ENCODE measurements around the gene UBN1.
"Not testable (repeated sequence)": the region's sequence is repeated elsewhere in the genome, so short reads cannot be mapped to it uniquely, and the experiment has no call there.

Gene UBN1

GRCh38 chr16:4883501-4883900, 36.2 kb downstream of the UBN1 start:
- no peak for DNase-seq (ENCODE audit: low read depth in 1 of 2, low spot score in 1 of 2)

DNA sequence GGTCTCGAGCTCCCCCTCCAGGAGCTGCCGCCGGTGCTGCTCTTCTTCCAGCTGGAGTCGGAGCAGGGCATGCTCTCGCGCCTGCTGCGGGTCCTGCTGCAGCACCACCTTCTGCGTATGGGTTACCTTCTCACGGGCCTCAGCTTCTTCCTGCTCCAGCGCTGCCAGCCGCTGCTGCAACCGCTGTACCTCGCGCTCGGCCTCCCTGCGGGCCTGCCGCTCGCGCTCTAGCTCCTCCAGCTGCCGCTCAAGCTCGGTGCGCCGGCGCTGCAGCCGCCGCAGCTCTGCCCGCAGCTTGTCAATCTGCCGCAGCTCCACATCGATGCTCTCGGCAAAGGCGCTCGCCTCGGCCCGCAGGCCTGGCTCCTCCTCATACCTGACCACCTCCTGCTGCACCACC, 36.9 kb downstream of the UBN1 start:
- DNase-seq (ENCODE audit: low read depth in 1 of 2, low spot score in 1 of 2), result no peak

DNA sequence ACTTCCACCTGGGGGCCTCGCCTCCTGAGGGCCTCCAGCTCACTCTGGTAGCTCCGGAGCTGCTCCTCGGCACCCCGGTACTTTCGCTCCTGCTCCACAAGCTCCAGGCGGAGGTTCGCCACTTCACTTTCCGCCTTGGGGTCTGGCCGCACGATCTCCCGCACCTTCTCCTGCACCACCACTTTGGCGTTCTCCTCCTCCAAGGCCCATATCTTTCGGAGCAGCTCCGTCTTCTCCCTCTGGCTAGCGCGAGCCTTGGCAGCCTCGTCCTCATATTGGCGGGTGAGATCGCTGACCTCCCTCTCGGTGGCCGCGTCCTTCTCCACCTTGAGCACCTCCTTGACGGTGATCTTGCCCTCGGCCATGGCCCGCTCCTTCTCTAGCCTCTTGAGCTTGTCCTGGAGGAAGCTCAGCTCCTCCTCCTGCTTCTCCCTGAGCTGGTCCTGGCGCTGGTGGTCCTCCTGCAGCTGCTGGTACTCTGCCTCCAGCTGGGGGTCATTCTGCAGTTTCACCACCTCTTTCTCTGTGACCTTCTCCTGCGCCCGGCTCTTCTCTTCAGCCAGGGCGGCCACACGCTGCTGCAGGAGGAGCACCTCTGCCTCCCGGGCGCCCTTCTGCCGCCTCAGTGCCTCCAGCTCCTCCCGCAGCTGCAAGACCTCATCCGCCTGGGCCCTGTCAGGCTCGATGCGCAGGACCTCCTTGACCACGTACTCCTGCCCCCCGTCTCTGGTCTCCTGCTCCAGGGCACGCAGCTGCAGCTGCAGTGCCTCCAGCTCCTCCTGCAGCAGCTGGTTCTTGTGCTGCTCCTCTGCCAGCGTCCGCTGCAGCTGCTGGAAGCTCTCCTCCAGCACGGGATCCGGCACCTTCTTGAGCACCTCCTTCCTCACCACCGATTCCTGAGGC, 37.9 kb downstream of the UBN1 start:
- DNase-seq (ENCODE audit: low read depth in 1 of 2, low spot score in 1 of 2), result no peak

GRCh38 chr16:4886151-4886550, 38.9 kb downstream of the UBN1 start:
- no peak for DNase-seq (ENCODE audit: low read depth in 1 of 2, low spot score in 1 of 2)

- DNase-seq (ENCODE audit: low read depth in 1 of 2, low spot score in 1 of 2), result no peak
These were observed 41.3 kb downstream of the UBN1 start for GRCh38 chr16:4888428-4889135.

DNA sequence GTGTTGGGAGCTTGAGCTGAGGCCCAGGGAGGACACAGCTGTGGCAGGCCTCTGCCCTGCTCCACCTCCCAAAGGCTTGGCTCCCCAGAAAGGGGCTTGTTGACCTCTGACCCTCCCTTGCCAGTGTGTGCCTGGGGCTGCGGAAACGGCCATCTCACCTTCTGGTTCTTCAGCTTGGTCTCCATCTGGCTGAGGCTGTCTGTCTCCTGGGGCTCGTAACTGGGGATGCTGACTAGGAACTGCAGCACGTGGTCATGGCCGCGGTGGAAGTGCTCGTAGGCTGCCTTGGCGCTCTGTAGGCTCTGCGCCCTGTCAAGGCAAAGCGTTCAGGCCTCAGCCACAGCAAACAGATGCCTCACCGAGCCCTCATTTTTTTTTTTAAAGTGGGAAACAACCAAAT, 42.7 kb downstream of the UBN1 start:
- no peak for DNase-seq (ENCODE audit: low read depth in 1 of 2, low spot score in 1 of 2)

DNA sequence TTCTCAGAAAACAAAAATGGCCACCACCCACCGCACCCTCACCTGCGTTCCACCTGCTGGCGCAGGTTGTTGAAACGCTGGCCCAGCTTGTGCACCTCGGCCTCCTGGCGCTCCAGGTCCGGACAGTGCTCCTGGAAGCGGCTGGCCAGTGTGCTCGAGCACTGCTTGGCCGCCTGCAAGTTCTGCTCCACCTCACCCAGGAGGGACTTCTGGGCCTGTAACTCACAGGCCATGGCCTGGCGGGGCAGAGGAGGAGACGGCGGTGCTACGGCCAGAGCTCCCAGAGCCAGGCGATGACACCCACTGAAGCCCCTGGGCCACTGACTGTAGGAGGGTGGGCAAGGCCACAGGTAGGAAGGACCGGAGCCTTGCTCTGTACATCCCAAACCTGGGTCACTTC, 43.4 kb downstream of the UBN1 start:
- no peak for DNase-seq (ENCODE audit: low read depth in 1 of 2, low spot score in 1 of 2)

GRCh38 chr16:4891097-4891885, 44.0 kb downstream of the UBN1 start:
- no peak for DNase-seq (ENCODE audit: low read depth in 1 of 2, low spot score in 1 of 2)

DNA sequence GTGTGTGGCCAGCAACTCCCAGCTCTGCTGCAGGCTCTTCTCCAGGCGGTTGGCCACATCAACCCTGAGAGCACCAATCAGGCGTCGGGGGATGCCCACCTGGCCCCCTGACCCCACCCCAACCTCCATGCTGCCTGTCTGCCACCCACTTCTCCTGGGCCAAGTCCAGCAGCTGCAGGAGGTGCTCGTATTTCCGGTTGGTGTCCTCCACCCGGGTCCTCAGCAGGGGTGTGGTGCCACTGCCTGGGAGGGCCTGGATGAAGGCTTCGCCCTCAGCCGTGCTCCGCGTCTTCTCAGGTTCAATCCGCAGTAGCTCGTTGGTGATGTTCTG, 44.6 kb downstream of the UBN1 start:
- no peak for DNase-seq (ENCODE audit: low read depth in 1 of 2, low spot score in 1 of 2)

DNA sequence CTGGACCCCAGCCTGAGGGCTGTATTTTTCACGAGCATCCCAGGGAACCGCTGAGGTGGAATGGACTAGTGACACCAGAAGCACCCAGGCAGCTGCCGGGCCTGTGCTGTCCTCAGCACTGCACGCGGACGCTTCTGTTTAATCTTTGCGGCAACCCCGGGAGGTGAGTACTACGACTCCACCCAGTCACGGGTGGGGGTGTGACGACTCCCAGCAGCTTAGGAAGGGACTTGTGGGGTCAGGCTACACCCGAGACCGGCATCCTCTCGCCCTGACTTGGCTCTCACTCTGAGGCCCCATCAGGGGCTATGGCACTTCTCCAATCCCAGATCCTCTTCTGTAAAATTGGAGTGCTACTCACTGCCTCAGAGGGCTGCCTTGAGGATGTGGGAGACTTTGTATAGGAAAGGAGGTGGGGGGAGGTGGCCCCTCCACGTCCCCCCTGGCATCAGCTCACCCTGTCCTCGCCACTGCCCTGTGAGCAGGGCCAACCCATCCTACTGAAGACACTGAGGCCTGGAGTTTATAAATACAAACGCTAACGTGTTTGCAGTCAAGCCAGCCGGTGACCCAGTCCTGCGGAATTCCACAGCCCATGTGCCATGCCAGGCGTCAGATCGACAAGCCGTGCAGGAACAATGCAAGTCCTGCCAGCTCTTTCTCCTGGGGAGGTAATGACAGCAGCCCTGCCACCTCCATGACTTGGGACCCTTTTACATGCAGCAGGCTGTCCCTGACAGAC, 45.3 kb downstream of the UBN1 start:
- no peak for DNase-seq (ENCODE audit: low read depth in 1 of 2, low spot score in 1 of 2)

DNA sequence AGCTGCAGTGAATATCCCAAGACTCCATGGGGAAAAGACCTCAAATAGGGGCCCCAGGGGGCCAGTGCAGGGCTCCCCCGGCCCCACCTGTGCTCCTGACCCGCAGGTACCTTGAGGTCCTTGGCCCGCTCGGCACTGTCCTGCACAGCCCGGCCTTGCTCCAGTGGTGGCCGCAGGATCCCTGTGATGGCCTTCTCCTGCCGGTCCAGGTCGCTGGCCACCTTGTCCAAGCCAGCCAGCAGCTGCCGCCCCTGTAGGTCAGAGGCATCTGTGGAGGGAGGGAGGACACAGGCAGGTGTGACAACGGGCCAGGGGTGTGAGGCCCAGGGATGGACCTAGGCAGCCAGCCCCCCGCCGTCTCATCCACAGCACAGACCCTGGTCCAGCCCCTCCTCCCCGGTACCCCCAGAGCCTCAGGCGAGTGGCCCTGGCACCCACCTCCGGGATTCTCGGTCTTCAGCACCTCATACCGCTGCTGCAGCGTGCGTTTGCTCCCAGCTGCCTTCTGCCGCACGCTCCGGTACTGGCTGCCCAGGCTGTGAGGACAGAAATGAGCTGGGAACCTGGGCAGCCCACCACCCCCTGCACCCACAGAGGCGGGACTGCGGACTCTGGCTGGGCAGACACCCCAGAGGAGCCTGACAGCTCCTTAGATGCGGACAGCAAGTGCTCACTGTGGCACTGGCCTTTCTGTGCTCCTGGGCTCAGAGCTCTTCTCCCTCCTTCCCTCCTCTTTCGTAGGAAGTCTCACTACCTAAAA, 46.0 kb downstream of the UBN1 start:
- DNase-seq (ENCODE audit: low read depth in 1 of 2, low spot score in 1 of 2), result no peak

GRCh38 chr16:4894276-4895150, 47.2 kb downstream of the UBN1 start:
- no peak for DNase-seq (ENCODE audit: low read depth in 1 of 2, low spot score in 1 of 2)

DNA sequence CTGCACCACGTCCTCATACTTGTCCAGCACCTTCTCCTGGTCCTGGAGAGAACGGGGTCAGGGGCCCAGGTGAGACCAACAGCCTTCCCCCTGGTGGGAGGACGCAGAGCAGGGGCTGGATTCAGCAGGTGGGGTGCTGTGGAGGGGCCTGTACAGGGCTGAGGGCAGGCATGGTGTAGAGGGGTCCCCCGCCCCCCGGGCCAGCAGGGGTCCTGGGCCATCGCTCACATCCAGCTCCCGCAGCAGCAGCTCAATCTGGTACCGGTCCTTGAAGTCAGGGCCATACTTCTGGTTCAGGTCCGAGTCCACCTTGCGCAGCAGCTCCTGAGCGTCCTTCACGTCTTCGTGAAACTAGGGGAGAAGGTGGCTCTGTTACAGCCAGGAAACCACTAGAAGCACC, 48.1 kb downstream of the UBN1 start:
- DNase-seq (ENCODE audit: low read depth in 1 of 2, low spot score in 1 of 2), result no peak

DNA sequence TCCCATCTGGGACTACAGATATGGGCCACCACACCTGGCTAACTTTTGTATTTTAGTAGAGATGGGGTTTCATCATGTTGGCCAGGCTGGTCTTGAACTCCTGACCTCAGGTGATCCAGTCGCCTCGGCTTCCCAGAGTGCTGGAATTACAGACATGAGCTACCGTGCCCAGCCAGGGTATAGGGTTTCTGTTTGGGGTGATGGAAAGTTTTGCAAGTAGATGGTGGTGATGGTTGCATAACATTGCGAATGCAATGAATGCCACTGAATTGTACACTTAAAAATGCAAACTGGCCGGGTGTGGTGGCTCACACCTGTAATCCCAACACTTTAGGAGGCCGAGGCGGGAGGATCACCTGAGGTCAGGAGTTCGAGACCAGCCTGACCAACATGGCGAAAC, 49.5 kb downstream of the UBN1 start:
- DNase-seq (ENCODE audit: low read depth in 1 of 2, low spot score in 1 of 2), result not testable (repeated sequence)

GRCh38 chr16:4897328-4897727, 50.0 kb downstream of the UBN1 start:
- no peak for DNase-seq (ENCODE audit: low read depth in 1 of 2, low spot score in 1 of 2)

- no peak for DNase-seq (ENCODE audit: low read depth in 1 of 2, low spot score in 1 of 2)
These were observed 51.7 kb downstream of the UBN1 start for GRCh38 chr16:4898811-4899473.

DNA sequence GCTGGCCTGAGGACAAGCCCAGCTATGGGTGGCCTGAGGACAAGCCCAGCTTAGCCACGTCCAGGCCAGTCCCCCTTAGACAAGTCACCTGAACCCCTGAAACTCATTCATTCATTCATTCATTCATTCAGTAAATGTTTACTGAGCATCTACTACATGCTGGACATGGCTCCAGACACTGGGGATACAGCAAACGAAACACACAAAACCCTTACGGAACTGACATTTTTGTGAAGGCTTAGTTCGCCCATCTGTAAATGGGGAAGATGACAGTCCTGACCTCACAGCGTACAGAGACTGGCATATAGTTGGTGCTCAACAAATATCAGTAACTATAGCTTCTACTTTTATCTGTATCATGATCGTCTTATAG, 52.2 kb downstream of the UBN1 start:
- DNase-seq (ENCODE audit: low read depth in 1 of 2, low spot score in 1 of 2), result no peak

- no peak for DNase-seq (ENCODE audit: low read depth in 1 of 2, low spot score in 1 of 2)
These were observed 52.8 kb downstream of the UBN1 start for GRCh38 chr16:4900036-4900435.

DNA sequence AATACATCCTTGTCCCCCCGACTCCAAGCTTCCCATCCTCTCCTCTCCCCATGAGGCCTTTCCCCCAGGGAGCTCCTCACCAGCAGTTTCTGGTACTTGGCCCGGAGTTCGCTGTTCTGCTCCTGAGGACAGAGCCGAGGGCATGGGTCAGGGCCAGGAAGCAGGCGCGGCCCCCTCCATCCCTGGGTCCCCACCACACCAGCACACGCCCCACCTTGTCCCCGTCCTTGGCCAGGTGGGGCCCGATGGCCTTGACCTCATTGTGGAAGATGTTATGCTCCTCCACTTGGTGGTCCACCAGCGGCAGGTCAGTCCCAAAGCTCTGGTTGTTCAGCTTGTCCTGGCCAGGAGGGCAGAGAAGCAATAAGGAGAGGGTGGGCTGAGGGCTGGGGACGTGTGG, 53.5 kb downstream of the UBN1 start:
- DNase-seq (ENCODE audit: low read depth in 1 of 2, low spot score in 1 of 2), result no peak
